WTC11 (cell line): ENCODE results near the gene POLR2C.

Source experiments
- ATF3 ChIP-seq: sonication (generic); formaldehyde crosslinking; conservative IDR thresholded peaks from 2 replicates; pipeline ENCODE4 v1.8.1; 2022; ENCODE audit warnings: mild to moderate bottlenecking, missing genetic modification reagents
- CREB1 ChIP-seq: sonication (generic); formaldehyde crosslinking; IDR thresholded peaks from 2 replicates; pipeline ENCODE4 v1.8.0; 2023; ENCODE audit warnings: mild to moderate bottlenecking, missing genetic modification reagents
- CTCF ChIP-seq: fragments of 200-600 bp; IDR thresholded peaks from 2 replicates; pipeline ENCODE4 v1.8.0; 2022; ENCODE audit warnings: antibody characterized with exemption
- E2F1 ChIP-seq: sonication (generic); formaldehyde crosslinking; IDR thresholded peaks from 2 replicates; pipeline ENCODE4 v1.8.0; 2022; ENCODE audit warnings: mild to moderate bottlenecking, missing genetic modification reagents
- FOXP4 ChIP-seq: sonication (generic); formaldehyde crosslinking; IDR thresholded peaks from 2 replicates; pipeline ENCODE4 v1.8.0; 2022; ENCODE audit warnings: mild to moderate bottlenecking, missing genetic modification reagents
- KAT7 ChIP-seq: sonication (generic); formaldehyde crosslinking; IDR thresholded peaks from 2 replicates; pipeline ENCODE4 v1.8.1; 2023; ENCODE audit warnings: missing genetic modification reagents, mild to moderate bottlenecking, borderline replicate concordance
- MYBL2 ChIP-seq: sonication (generic); formaldehyde crosslinking; IDR thresholded peaks from 2 replicates; pipeline ENCODE4 v1.8.1; 2023; ENCODE audit warnings: mild to moderate bottlenecking, moderate library complexity, missing genetic modification reagents
- PRDM15 ChIP-seq: sonication (generic); formaldehyde crosslinking; IDR thresholded peaks from 2 replicates; pipeline ENCODE4 v1.8.0; 2022; ENCODE audit warnings: missing genetic modification reagents
- SMAD4 ChIP-seq: sonication (generic); formaldehyde crosslinking; IDR thresholded peaks from 2 replicates; pipeline ENCODE4 v1.8.0; 2022; ENCODE audit warnings: mild to moderate bottlenecking, missing genetic modification reagents
- TCF7 ChIP-seq: sonication (generic); formaldehyde crosslinking; IDR thresholded peaks from 2 replicates; pipeline ENCODE4 v1.8.0; 2022; ENCODE audit warnings: mild to moderate bottlenecking, low read depth, missing genetic modification reagents, moderate library complexity
- USF1 ChIP-seq: sonication (generic); formaldehyde crosslinking; IDR thresholded peaks from 2 replicates; pipeline ENCODE4 v1.8.0; 2022; ENCODE audit warnings: mild to moderate bottlenecking, missing genetic modification reagents
- USF2 ChIP-seq: sonication (generic); formaldehyde crosslinking; IDR thresholded peaks from 2 replicates; pipeline ENCODE4 v1.8.1; 2023; ENCODE audit warnings: mild to moderate bottlenecking, missing genetic modification reagents, moderate library complexity
- ZBTB43 ChIP-seq: sonication (generic); formaldehyde crosslinking; IDR thresholded peaks from 2 replicates; pipeline ENCODE4 v1.8.1; 2023; ENCODE audit warnings: mild to moderate bottlenecking, missing genetic modification reagents
- ZNF396 ChIP-seq: fragments of 250-450 bp; sonication (Bioruptor Pico); IDR thresholded peaks from 2 replicates; pipeline ENCODE4 v1.8.0; 2021; ENCODE audit warnings: mild to moderate bottlenecking, moderate library complexity, borderline replicate concordance

- TF ChIP-seq USF2, result no peak
- no peak for TF ChIP-seq FOXP4 (CRISPR knock-in tag)
- TF ChIP-seq PRDM15 (CRISPR knock-in tag), result no peak
- TF ChIP-seq TCF7, result no peak
- TF ChIP-seq CTCF, result no peak
- no peak for TF ChIP-seq MYBL2 (CRISPR knock-in tag)
- no peak for TF ChIP-seq CREB1
- no peak for TF ChIP-seq USF1 (CRISPR knock-in tag)
- TF ChIP-seq ATF3 (CRISPR knock-in tag), result no peak
- TF ChIP-seq ZNF396, result no peak
- TF ChIP-seq SMAD4, result no peak
- TF ChIP-seq KAT7 (CRISPR knock-in tag), result no peak
- no peak for TF ChIP-seq ZBTB43 (CRISPR knock-in tag)
- no peak for TF ChIP-seq E2F1 (CRISPR knock-in tag)
Observed at GRCh38 chr16:57477531-57478202, 15.2 kb downstream of the POLR2C start.
